Stimulated activated naive B cell treated with anti-CD40 and anti-IgM and Interleukin-4, amounts not matched to agents 10 μg/mL and 1 μg/mL and 100 μg/mL, for 72 hours (primary cell): Measurements from ENCODE around the gene SPDYE4.

ENCODE experiments used
- ATAC-seq, 2 donors: fragments of 150-1000 bp; cut with Tn5 transposase; replicated peaks; 2 replicates each; pipeline ENCODE4 v1.10.0; 2021; ENCODE audit warnings: moderate library complexity in 1 of 2
- DNase-seq: peaks from one replicate; pipeline ENCODE4 v3.0.0; 2021
- H3K27ac Mint-ChIP-seq: one replicate; pipeline ENCODE4 v1.8.0; 2022; ENCODE audit warnings: mild to moderate bottlenecking, mixed read lengths
- H3K27me3 Mint-ChIP-seq, 2 donors: one replicate each; pipeline ENCODE4 v1.8.0; 2022; ENCODE audit warnings: mixed read lengths in 2 of 2
- H3K36me3 Mint-ChIP-seq, 2 donors: one replicate each; pipeline ENCODE4 v1.8.0; 2022; ENCODE audit warnings: mixed read lengths in 2 of 2, mild to moderate bottlenecking in 1 of 2
- H3K4me1 Mint-ChIP-seq, 2 donors: one replicate each; pipeline ENCODE4 v1.8.0; 2022; ENCODE audit warnings: mixed read lengths in 2 of 2, mild to moderate bottlenecking in 1 of 2
- H3K4me3 Mint-ChIP-seq, 2 donors: one replicate each; pipeline ENCODE4 v1.8.0; 2022; ENCODE audit warnings: mild to moderate bottlenecking in 2 of 2, mixed read lengths in 2 of 2, moderate library complexity in 1 of 2
- H3K9me3 Mint-ChIP-seq, 2 donors: one replicate each; pipeline ENCODE4 v1.8.0; 2022; ENCODE audit warnings: mixed read lengths in 2 of 2, mild to moderate bottlenecking in 1 of 2

SPDYE4 gene

GRCh38 chr17:8703001-8703400 is 55.3 kb downstream of the SPDYE4 start:
- H3K36me3 Mint-ChIP-seq = no peaks in the 10 kb centered on the region
- peaks cover 3 to 4% of the 10 kb centered on the region in 2 donors for H3K4me1 Mint-ChIP-seq
- no peak for ATAC-seq
- H3K27ac Mint-ChIP-seq = no peak overlapping the region
- no peak for DNase-seq
- H3K9me3 Mint-ChIP-seq = peaks cover 0 to 3% of the 10 kb centered on the region in 2 donors
- no peak overlapping the region for H3K4me3 Mint-ChIP-seq
- peaks cover 15 to 31% of the 10 kb centered on the region in 2 donors for H3K27me3 Mint-ChIP-seq

GRCh38 chr17:8701754-8702153 is 56.6 kb downstream of the SPDYE4 start:
- ATAC-seq (no peak), DNase-seq (no peak)
- Mint-ChIP-seq H3K4me3 (no peak overlapping the region), H3K36me3 (no peaks in the 10 kb centered on the region), H3K27ac (no peak overlapping the region), H3K9me3 (peaks cover 0 to 3% of the 10 kb centered on the region in 2 donors), H3K27me3 (peaks cover 24 to 26% of the 10 kb centered on the region in 2 donors), H3K4me1 (peaks cover 3 to 5% of the 10 kb centered on the region in 2 donors)

- DNase-seq (no peak), ATAC-seq (no peak)
- Mint-ChIP-seq H3K36me3 (no peaks in the 10 kb centered on the region), H3K4me1 (peaks cover 3 to 5% of the 10 kb centered on the region in 2 donors), H3K4me3 (no peak overlapping the region), H3K27ac (no peak overlapping the region), H3K9me3 (peaks cover 0 to 3% of the 10 kb centered on the region in 2 donors), H3K27me3 (peaks cover 26% of the 10 kb centered on the region in 2 donors)
Observed at GRCh38 chr17:8701221-8701620, 57.1 kb downstream of the SPDYE4 start.
